Measurements from ENCODE around the gene IL15RA. TPM values are rescaled to one million over a fixed set of nuclear protein-coding genes. Genes with fewer than 3 reads are reported as not detected.

Gene IL15RA
- total and polyA plus RNA-seq, 2 donors (not counting 1 experiment from before 2014, with no cell fraction given), result 9.3 to 9.6 TPM

DNA sequence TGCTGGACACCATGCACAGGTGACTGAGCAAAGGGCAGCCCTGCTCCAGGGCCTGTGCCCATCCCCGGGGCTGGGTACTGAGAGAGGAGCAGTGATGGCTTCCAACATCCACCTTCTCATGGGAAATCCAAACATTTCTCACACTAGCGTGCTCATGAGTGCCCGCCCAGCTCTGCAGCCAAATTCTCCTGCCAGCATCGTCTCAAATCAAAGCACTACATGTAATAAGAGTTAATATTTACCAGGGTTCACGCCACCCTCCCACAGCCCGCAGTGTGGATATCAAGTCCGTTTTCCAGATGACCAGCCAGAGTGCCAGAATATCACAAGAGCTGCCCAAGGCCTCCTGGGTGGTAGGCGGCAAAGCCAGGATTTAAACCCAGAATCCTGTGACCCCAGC, 12.1 kb downstream of the IL15RA start:
- Histone ChIP-seq H2AFZ (ENCODE audit: insufficient read depth, low read depth, low read length, poor library complexity, severe bottlenecking) (no peak overlapping the region), H3K9me3 (ENCODE audit: control extremely low read depth in 1 of 3, control insufficient read depth in 2 of 3, insufficient read depth in 1 of 3, low read length in 2 of 3) (no peaks in the 10 kb centered on the region), H3K79me2 (ENCODE audit: control insufficient read depth, insufficient read depth, low read length) (peaks cover 34% of the 10 kb centered on the region), H3K27me3 (replicated peaks in 1 of 4; ENCODE audit: control extremely low read depth in 1 of 4, control insufficient read depth in 3 of 4, insufficient read depth in 4 of 4, low read length in 3 of 4) (no peaks in the 10 kb centered on the region), H3K36me3 (replicated peaks in 1 of 2; ENCODE audit: control extremely low read depth in 1 of 2, control insufficient read depth in 1 of 2, extremely low read depth in 1 of 2, insufficient read depth in 2 of 2, low read length in 1 of 2) (peaks cover 0 to 12% of the 10 kb centered on the region in 2 experiments), H4K20me1 (ENCODE audit: control insufficient read depth, insufficient read depth, low read length, poor library complexity, severe bottlenecking) (no peaks in the 10 kb centered on the region), H3K9ac (ENCODE audit: low read length) (no peak overlapping the region), H3K4me3 (ENCODE audit: control extremely low read depth in 1 of 5, extremely low read depth in 1 of 5, insufficient read depth in 1 of 5, low read depth in 2 of 5, low read length in 4 of 5) (no peak overlapping the region), H3K4me1 (ENCODE audit: control insufficient read depth in 2 of 2, insufficient read depth in 2 of 2, low read length in 2 of 2) (no peaks in the 10 kb centered on the region), H3K27ac (ENCODE audit: low read length in 2 of 2) (no peak overlapping the region), H3K4me2 (replicated peaks; ENCODE audit: low read depth, low read length, poor library complexity, severe bottlenecking) (no peak overlapping the region)
- intact Hi-C loops (cut with micrococcal nuclease), result no loop called here
- TF ChIP-seq, protein P1, sequence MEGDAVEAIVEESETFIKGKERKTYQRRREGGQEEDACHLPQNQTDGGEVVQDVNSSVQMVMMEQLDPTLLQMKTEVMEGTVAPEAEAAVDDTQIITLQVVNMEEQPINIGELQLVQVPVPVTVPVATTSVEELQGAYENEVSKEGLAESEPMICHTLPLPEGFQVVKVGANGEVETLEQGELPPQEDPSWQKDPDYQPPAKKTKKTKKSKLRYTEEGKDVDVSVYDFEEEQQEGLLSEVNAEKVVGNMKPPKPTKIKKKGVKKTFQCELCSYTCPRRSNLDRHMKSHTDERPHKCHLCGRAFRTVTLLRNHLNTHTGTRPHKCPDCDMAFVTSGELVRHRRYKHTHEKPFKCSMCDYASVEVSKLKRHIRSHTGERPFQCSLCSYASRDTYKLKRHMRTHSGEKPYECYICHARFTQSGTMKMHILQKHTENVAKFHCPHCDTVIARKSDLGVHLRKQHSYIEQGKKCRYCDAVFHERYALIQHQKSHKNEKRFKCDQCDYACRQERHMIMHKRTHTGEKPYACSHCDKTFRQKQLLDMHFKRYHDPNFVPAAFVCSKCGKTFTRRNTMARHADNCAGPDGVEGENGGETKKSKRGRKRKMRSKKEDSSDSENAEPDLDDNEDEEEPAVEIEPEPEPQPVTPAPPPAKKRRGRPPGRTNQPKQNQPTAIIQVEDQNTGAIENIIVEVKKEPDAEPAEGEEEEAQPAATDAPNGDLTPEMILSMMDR (IDR thresholded peaks at IDR 0.05), result no peak
- no peak for TF ChIP-seq EZH2 (IDR thresholded peaks at IDR 0.05; ENCODE audit: borderline replicate concordance, insufficient read depth, low read depth, low read length, poor library complexity, severe bottlenecking)
- H3K4me1 Mint-ChIP-seq, result peaks cover 1% of the 10 kb centered on the region
- ATAC-seq (ENCODE audit: low read depth) (no peak), DNase-seq (no peak)
- WGBS (ENCODE audit: insufficient coverage), result 98% methylated on average over 4 of the region's 8 CpGs
- no peaks in the 10 kb centered on the region for H3K27me3 Mint-ChIP-seq
- H3K4me3 Mint-ChIP-seq, result no peak overlapping the region
- no peaks in the 10 kb centered on the region for H3K9me3 Mint-ChIP-seq (ENCODE audit: insufficient read depth)
- ChIA-PET CTCF (no interaction called here), POLR2A (no interaction called here)
- no peak overlapping the region for H3K27ac Mint-ChIP-seq

- Mint-ChIP-seq H3K9me3 (ENCODE audit: insufficient read depth) (no peaks in the 10 kb centered on the region), H3K4me3 (no peak overlapping the region), H3K27me3 (no peaks in the 10 kb centered on the region), H3K27ac (no peak overlapping the region), H3K4me1 (no peaks in the 10 kb centered on the region)
- POLR2A ChIA-PET, result no interaction called here
- Histone ChIP-seq H3K36me3 (replicated peaks in 1 of 2; ENCODE audit: control extremely low read depth in 1 of 2, control insufficient read depth in 1 of 2, extremely low read depth in 1 of 2, insufficient read depth in 2 of 2, low read length in 1 of 2) (peaks cover 0 to 12% of the 10 kb centered on the region in 2 experiments), H3K27ac (ENCODE audit: low read length in 2 of 2) (no peak overlapping the region), H3K79me2 (ENCODE audit: control insufficient read depth, insufficient read depth, low read length) (peaks cover 29% of the 10 kb centered on the region), H3K27me3 (replicated peaks in 1 of 4; ENCODE audit: control extremely low read depth in 1 of 4, control insufficient read depth in 3 of 4, insufficient read depth in 4 of 4, low read length in 3 of 4) (no peaks in the 10 kb centered on the region), H2AFZ (ENCODE audit: insufficient read depth, low read depth, low read length, poor library complexity, severe bottlenecking) (no peak overlapping the region), H3K4me3 (ENCODE audit: control extremely low read depth in 1 of 5, extremely low read depth in 1 of 5, insufficient read depth in 1 of 5, low read depth in 2 of 5, low read length in 4 of 5) (no peak overlapping the region), H3K9me3 (ENCODE audit: control extremely low read depth in 1 of 3, control insufficient read depth in 2 of 3, insufficient read depth in 1 of 3, low read length in 2 of 3) (no peaks in the 10 kb centered on the region), H3K9ac (ENCODE audit: low read length) (no peak overlapping the region), H3K4me2 (replicated peaks; ENCODE audit: low read depth, low read length, poor library complexity, severe bottlenecking) (no peak overlapping the region), H4K20me1 (ENCODE audit: control insufficient read depth, insufficient read depth, low read length, poor library complexity, severe bottlenecking) (no peaks in the 10 kb centered on the region), H3K4me1 (ENCODE audit: control insufficient read depth in 2 of 2, insufficient read depth in 2 of 2, low read length in 2 of 2) (no peaks in the 10 kb centered on the region)
- ATAC-seq (ENCODE audit: low read depth), result no peak
- intact Hi-C loops (cut with micrococcal nuclease), result no loop called here
- 97% methylated on average over 11 of the region's 13 CpGs for WGBS (ENCODE audit: insufficient coverage)
- TF ChIP-seq EZH2 (IDR thresholded peaks at IDR 0.05; ENCODE audit: borderline replicate concordance, insufficient read depth, low read depth, low read length, poor library complexity, severe bottlenecking), result no peak
- TF ChIP-seq, protein P1 (IDR thresholded peaks at IDR 0.05), result no peak
- CTCF ChIA-PET, result no interaction called here
- DNase-seq, result no peak
These were observed 12.6 kb downstream of the IL15RA start for GRCh38 chr10:5964736-5965135.

Data from B cell (primary cell).